Erythroblast (primary cell): ENCODE data around the gene JMJD8.

Experiments
- DNase-seq, 2 experiments: peaks; one replicate each; lab custom pipeline; 2025; lab: John Stamatoyannopoulos, UW
- GATA1 ChIP-seq: IDR thresholded peaks from 2 replicates; pipeline ENCODE4 v1.6.1; 2011; ENCODE audit warnings: low read depth, mild to moderate bottlenecking, control low read depth, low read length, moderate library complexity
- POLR2A ChIP-seq: IDR thresholded peaks from 2 replicates; pipeline ENCODE4 v1.6.1; 2011; ENCODE audit warnings: mild to moderate bottlenecking, low read length

The JMJD8 gene

GRCh38 chr16:667113-667779, 16.9 kb downstream of the JMJD8 start:
- TF ChIP-seq GATA1 (no peak), POLR2A (no peak)
- no peak for DNase-seq

GRCh38 chr16:666572-666971, 17.6 kb downstream of the JMJD8 start:
- TF ChIP-seq POLR2A (no peak), GATA1 (no peak)
- DNase-seq, result no peak

- no peak for DNase-seq
- TF ChIP-seq GATA1 (no peak), POLR2A (no peak)
These were observed 21.5 kb downstream of the JMJD8 start for GRCh38 chr16:662597-662996.

- DNase-seq, result no peak
- TF ChIP-seq POLR2A, result no peak
- TF ChIP-seq GATA1, result no peak
These were observed 22.0 kb downstream of the JMJD8 start for GRCh38 chr16:662095-662494.

DNA sequence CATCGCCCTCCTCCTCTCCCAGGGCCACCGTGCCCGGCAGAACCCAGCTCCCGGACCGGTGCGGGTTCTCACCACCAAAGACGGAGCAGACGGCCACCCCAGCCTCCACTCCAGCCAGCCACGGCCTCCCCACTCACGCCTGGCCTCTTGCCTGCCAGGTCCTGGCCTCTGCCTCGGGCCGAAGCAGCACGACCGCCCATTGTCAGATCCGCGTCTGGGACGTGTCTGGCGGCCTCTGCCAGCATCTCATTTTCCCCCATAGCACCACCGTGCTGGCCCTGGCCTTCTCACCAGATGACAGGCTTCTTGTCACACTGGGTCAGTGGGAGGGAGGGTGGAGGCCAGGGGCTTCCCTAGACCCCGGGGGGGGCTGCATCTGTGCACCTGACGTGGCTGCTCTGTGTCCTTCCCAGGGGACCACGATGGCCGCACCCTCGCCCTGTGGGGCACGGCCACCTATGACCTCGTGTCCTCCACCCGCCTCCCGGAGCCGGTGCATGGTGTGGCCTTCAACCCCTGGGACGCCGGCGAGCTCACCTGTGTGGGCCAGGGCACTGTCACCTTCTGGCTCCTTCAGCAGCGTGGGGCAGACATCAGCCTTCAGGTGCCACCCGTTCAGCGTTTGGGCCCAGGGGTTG, 22.8 kb downstream of the JMJD8 start:
- no peak for DNase-seq
- no peak for TF ChIP-seq GATA1
- no peak for TF ChIP-seq POLR2A

GRCh38 chr16:660459-661183, 23.5 kb downstream of the JMJD8 start:
- TF ChIP-seq GATA1, result no peak
- no peak for TF ChIP-seq POLR2A
- DNase-seq, result peak; percentile 92 to 94

GRCh38 chr16:660132-660458, 24.0 kb downstream of the JMJD8 start:
- DNase-seq, result no peak
- TF ChIP-seq POLR2A (no peak), GATA1 (no peak)

DNA sequence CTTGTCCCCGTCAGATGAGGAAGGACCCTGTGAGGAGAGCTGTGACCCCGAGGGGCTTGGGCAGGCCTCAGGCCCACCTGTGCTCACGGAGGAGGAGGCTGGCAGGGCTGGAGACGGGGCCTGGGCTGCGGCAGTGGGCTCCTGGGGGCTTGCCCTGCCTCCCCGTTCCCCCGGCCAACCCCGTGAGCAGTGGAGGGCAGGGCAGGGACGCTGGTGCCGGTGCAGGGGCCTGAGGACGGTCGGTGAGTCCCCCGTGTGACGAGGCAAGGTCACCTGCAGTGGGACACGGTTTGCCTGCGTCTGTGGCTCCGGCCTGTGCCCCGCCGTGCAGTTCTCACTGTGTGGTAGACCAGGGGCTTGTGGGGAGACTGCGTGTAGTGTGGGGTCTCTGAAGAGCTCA, 24.5 kb downstream of the JMJD8 start:
- DNase-seq, result no peak
- TF ChIP-seq POLR2A, result no peak
- TF ChIP-seq GATA1, result no peak

DNA sequence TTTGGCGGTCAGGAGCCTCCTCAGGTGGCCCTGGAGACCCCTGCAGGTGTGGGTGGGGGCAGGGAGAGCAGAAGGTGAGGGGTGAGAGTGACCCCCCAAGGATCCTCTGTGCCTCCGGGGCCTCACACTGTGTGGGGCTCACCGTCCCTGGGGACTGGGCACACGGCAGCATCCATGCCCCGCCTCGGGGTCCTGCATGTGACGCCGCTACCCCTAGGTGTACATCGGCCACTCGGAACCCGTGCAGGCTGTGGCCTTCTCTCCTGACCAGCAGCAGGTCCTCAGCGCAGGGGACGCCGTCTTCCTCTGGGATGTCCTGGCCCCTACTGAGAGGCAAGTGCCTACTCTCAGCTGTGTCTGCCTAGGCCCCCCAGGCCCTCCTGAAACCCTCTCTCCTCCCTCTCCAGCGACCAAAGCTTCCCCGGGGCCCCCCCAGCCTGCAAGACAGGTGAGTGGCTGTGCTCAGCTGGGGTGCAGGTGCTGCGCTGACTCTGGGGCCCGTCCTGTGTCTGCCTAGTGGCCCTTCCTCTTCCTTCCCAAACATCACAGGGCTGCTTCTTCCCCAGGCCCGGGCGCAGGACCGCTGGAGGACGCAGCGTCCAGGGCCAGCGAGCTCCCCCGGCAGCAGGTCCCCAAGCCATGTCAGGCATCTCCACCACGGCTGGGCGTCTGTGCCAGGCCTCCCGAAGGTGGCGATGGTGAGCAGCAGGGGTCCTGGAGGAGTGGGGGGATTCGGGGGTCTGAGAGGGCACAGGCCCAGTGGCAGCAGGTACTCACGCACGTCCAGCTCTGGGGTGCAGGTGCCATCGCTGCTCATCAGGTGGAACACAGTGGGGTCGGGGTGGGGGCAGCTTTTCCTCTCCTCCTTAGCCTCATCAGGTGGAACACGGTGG, 25.2 kb downstream of the JMJD8 start:
- no peak for DNase-seq
- no peak for TF ChIP-seq GATA1
- TF ChIP-seq POLR2A, result no peak

GRCh38 chr16:657487-657886, 26.6 kb downstream of the JMJD8 start:
- DNase-seq, result no peak
- no peak for TF ChIP-seq GATA1
- TF ChIP-seq POLR2A, result no peak

- TF ChIP-seq POLR2A (no peak), GATA1 (no peak)
- no peak for DNase-seq
These were observed 30.1 kb downstream of the JMJD8 start for GRCh38 chr16:654034-654433.

DNA sequence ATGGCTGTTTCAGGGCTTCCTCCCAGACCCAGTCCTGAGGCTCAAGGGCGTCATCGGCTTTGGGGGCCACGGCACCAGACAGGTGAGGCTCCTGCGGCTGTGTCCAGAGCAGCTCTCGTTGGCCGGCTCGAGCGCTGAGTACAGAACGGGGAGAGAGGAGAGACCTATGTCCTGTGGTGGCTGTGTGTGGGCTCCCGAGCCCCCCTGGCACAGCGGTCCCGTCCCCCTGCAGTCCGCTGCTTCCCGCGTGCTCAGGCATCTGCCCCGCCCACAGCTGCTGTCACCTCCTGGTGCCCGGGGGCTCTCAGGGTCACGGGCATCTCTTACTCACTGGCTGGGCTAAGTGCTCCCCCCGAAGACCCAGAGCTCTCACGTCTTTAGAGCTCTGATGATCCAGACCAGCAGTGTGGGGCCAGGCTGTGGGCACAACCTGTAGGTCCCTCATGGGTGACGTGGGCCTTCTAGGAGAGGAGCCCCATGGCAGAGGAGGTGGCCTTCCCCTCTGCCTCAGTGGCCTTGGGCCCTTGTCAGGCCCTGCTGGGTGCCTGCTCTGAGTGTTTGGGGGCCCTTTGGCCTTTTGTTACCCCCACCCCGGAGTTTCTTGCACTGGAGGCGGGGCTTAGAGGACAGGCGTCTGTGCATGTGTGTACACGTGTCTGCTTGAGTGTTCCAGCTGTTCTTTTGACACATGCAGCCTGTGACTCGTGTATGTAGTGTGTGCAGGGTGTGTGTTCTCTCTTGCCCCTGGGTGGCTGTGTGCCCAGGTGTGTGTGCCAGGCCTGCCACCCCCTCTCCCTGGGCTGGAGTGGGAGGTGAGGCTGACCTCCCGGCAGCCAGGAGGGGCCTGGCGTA, 31.5 kb downstream of the JMJD8 start:
- TF ChIP-seq GATA1, result no peak
- TF ChIP-seq POLR2A, result no peak
- no peak for DNase-seq

DNA sequence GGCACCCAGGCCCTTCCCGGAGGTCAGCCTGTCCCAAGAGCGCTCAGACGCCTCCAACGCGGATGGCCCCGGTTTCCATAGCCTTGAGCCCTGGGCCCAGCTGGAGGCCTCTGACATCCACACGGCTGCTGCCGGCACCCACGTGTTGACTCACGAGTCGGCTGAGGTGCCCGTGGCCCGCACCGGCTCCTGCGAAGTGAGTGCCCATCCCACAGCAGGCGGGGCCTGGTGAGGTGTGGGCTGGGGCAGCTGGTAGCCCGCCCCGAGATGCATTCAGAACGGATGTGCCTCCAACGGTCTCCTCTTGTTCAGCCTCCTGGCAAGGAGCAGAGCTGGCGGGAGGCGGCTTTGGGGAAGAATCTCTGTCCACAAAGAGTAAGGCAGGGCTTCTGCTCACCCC, 32.3 kb downstream of the JMJD8 start:
- no peak for DNase-seq
- no peak for TF ChIP-seq POLR2A
- no peak for TF ChIP-seq GATA1

DNA sequence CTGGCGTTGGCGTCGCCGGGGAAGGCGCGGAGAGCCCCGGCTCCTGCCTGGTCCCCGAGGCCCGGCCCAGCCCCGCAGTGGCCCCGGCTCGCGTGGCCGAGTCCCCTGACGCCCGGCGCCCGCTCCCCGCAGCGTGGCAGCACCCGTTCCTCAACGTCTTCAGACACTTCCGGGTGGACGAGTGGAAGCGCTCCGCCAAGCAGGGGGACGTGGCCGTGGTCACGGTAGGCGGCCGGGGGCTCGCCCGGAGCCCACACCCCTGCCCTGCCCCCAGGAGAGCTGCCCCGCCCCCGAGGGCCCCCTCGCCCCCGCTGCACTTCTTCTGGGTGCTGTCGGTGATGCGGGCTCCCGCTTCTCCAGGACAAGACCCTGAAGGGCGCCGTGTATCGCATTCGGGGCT, 34.5 kb downstream of the JMJD8 start:
- TF ChIP-seq GATA1 (no peak), POLR2A (no peak)
- peak; percentile 45 to 50 for DNase-seq
